H9 (cell line): ENCODE measurements around the gene LENG1. TPM values are rescaled to one million over a fixed set of nuclear protein-coding genes. Genes with fewer than 3 reads are reported as not detected.

Experiments used
- DNase-seq: peaks from one replicate; pipeline ENCODE4 v3.0.0-alpha.2; 2017
- H2AFZ ChIP-seq: one replicate; pipeline ENCODE4 v1.6.1; 2013; ENCODE audit warnings: mild to moderate bottlenecking, low read length, control low read depth, moderate library complexity
- H2AK5ac ChIP-seq: 2 replicates; pipeline ENCODE4 v1.6.1; 2013; ENCODE audit warnings: low read length, control low read depth, mixed read lengths; ENCODE audit not compliant: insufficient read length
- H2BK120ac ChIP-seq: one replicate; pipeline ENCODE4 v1.6.1; 2013; ENCODE audit warnings: low read depth, mild to moderate bottlenecking, low read length, control low read depth, inconsistent platforms; ENCODE audit not compliant: poor library complexity, severe bottlenecking
- H2BK12ac ChIP-seq: 2 replicates; pipeline ENCODE4 v1.6.1; 2013; ENCODE audit warnings: low read length, control low read depth, mixed read lengths, low read depth; ENCODE audit not compliant: insufficient read length
- H2BK15ac ChIP-seq: 2 replicates; pipeline ENCODE4 v1.6.1; 2013; ENCODE audit warnings: low read depth, low read length, control low read depth
- H2BK20ac ChIP-seq: one replicate; pipeline ENCODE4 v1.6.1; 2013; ENCODE audit warnings: low read depth, mild to moderate bottlenecking, low read length, control low read depth, inconsistent platforms; ENCODE audit not compliant: poor library complexity, severe bottlenecking
- H2BK5ac ChIP-seq: 2 replicates; pipeline ENCODE4 v1.6.1; 2013; ENCODE audit warnings: low read length, control low read depth, mixed read lengths; ENCODE audit not compliant: insufficient read length
- H3K14ac ChIP-seq: 2 replicates; pipeline ENCODE4 v1.6.1; 2013; ENCODE audit warnings: low read length, control low read depth; ENCODE audit not compliant: insufficient read depth
- H3K18ac ChIP-seq: 2 replicates; pipeline ENCODE4 v1.6.1; 2013; ENCODE audit warnings: low read depth, mild to moderate bottlenecking, mixed read lengths, low read length, control low read depth; ENCODE audit not compliant: insufficient read length
- H3K23ac ChIP-seq: 2 replicates; pipeline ENCODE4 v1.6.1; 2013; ENCODE audit warnings: low read length, control low read depth, mixed read lengths, low read depth; ENCODE audit not compliant: insufficient read length
- H3K23me2 ChIP-seq: 2 replicates; pipeline ENCODE4 v1.6.1; 2013; ENCODE audit warnings: low read depth, mild to moderate bottlenecking, mixed read lengths, low read length, control low read depth; ENCODE audit not compliant: insufficient read length, poor library complexity, severe bottlenecking
- H3K27ac ChIP-seq: 2 replicates; pipeline ENCODE4 v1.5.1; 2013; ENCODE audit warnings: low read length, control low read depth, mixed read lengths, low read depth; ENCODE audit not compliant: insufficient read length
- H3K27me3 ChIP-seq: 2 replicates; pipeline ENCODE4 v1.6.1; 2013; ENCODE audit warnings: low read length, control low read depth, inconsistent platforms; ENCODE audit not compliant: insufficient read depth
- H3K4ac ChIP-seq: 2 replicates; pipeline ENCODE4 v1.6.1; 2013; ENCODE audit warnings: low read depth, mild to moderate bottlenecking, control low read depth, inconsistent platforms, low read length, moderate library complexity
- H3K4me1 ChIP-seq: 2 replicates; pipeline ENCODE4 v1.6.1; 2013; ENCODE audit warnings: low read length, control low read depth, inconsistent platforms; ENCODE audit not compliant: insufficient read depth
- H3K4me2 ChIP-seq: 2 replicates; pipeline ENCODE4 v1.6.1; 2013; ENCODE audit warnings: low read length, control low read depth, mixed read lengths; ENCODE audit not compliant: insufficient read length, insufficient read depth
- H3K56ac ChIP-seq: 2 replicates; pipeline ENCODE4 v1.6.1; 2013; ENCODE audit warnings: low read depth, mild to moderate bottlenecking, mixed read lengths, low read length, control low read depth; ENCODE audit not compliant: insufficient read length
- H3K79me1 ChIP-seq: 2 replicates; pipeline ENCODE4 v1.6.1; 2013; ENCODE audit warnings: low read depth, mild to moderate bottlenecking, moderate library complexity, low read length, control low read depth, inconsistent platforms; ENCODE audit not compliant: insufficient read depth, poor library complexity, severe bottlenecking
- H3K79me2 ChIP-seq: 2 replicates; pipeline ENCODE4 v1.6.1; 2013; ENCODE audit warnings: low read length, control low read depth, inconsistent platforms; ENCODE audit not compliant: insufficient read depth
- H3K9ac ChIP-seq: 2 replicates; pipeline ENCODE4 v1.6.1; 2013; ENCODE audit warnings: low read length, control low read depth, mixed read lengths; ENCODE audit not compliant: insufficient read length; ENCODE audit errors: extremely low read depth
- H3K9me3 ChIP-seq: one replicate; pipeline ENCODE4 v1.6.1; 2013; ENCODE audit warnings: low read depth, low read length, inconsistent platforms; ENCODE audit not compliant: control insufficient read depth
- H3T11ph ChIP-seq: one replicate; pipeline ENCODE4 v1.6.1; 2013; ENCODE audit warnings: mild to moderate bottlenecking, low read length, control low read depth, inconsistent platforms
- H4K20me1 ChIP-seq: one replicate; pipeline ENCODE4 v1.6.1; 2013; ENCODE audit not compliant: control insufficient read depth, insufficient read length, insufficient read depth
- H4K5ac ChIP-seq: 2 replicates; pipeline ENCODE4 v1.6.1; 2013; ENCODE audit warnings: low read depth, mild to moderate bottlenecking, mixed read lengths, low read length, control low read depth; ENCODE audit not compliant: insufficient read length
- H4K8ac ChIP-seq: replicated peaks from 2 replicates; pipeline ENCODE4 v1.6.1; 2013; ENCODE audit warnings: low read length, control low read depth, mixed read lengths, low read depth; ENCODE audit not compliant: insufficient read length
- H4K91ac ChIP-seq: 2 replicates; pipeline ENCODE4 v1.6.1; 2013; ENCODE audit warnings: low read depth, mild to moderate bottlenecking, moderate library complexity, mixed read lengths, low read length, control low read depth; ENCODE audit not compliant: insufficient read length
- H3K27ac Mint-ChIP-seq, 3 experiments: 2 replicates in 2 of 3; 3 replicates in 1 of 3; pipeline ENCODE4 v1.8.0; 2020 to 2021; ENCODE audit warnings: mixed read lengths in 3 of 3, mild to moderate bottlenecking in 1 of 3, moderate library complexity in 1 of 3
- H3K27me3 Mint-ChIP-seq: 2 replicates; pipeline ENCODE4 v1.8.0; 2021; ENCODE audit warnings: low read depth, mild to moderate bottlenecking, moderate library complexity, mixed read lengths
- H3K36me3 Mint-ChIP-seq, 3 experiments: 2 replicates in 2 of 3; 3 replicates in 1 of 3; pipeline ENCODE4 v1.8.0; 2020 to 2021; ENCODE audit warnings: low read depth in 3 of 3, mixed read lengths in 3 of 3; ENCODE audit not compliant: insufficient read depth in 1 of 3
- H3K4me1 Mint-ChIP-seq, 2 experiments: 2 replicates each; pipeline ENCODE4 v1.8.0; 2020; ENCODE audit warnings: mixed read lengths in 2 of 2
- H3K4me3 Mint-ChIP-seq, 2 experiments: 2 replicates in 1 of 2; 3 replicates in 1 of 2; pipeline ENCODE4 v1.8.0; 2020 to 2021; ENCODE audit warnings: mild to moderate bottlenecking in 2 of 2, mixed read lengths in 2 of 2, moderate library complexity in 1 of 2
- H3K9me3 Mint-ChIP-seq, 2 experiments: 2 replicates in 1 of 2; 3 replicates in 1 of 2; pipeline ENCODE4 v1.8.0; 2020; ENCODE audit warnings: mild to moderate bottlenecking in 2 of 2, mixed read lengths in 2 of 2, moderate library complexity in 1 of 2
- CTCF ChIP-seq: fragments of 200-600 bp; sonication (generic); conservative IDR thresholded peaks from 3 replicates; pipeline ENCODE4 v1.8.0; 2021; ENCODE audit warnings: antibody characterized with exemption, mild to moderate bottlenecking
- WGBS: extraction: QIAGEN DNeasy Blood & Tissue Kit; methylation state at CpG from one replicate; pipeline ENCODE4 v1.1.7; 2013; ENCODE audit warnings: missing lambda C conversion rate, low lambda C conversion rate, mixed read lengths; ENCODE audit not compliant: insufficient read length; ENCODE audit errors: extremely low coverage; 5-methylcytosine and 5-hydroxymethylcytosine counted together
- total RNA-seq: library from RNA; stranded (reverse); gene quantifications from 2 replicates; pipeline ENCODE4 v1.2.1, GENCODE V29; 2021

LENG1 gene
- total RNA-seq, 1 experiment from 2014 or later: 7.1 TPM

- Histone ChIP-seq H3K27me3 (no peaks in the 10 kb centered on the region), H3K23me2 (no peaks in the 10 kb centered on the region), H3K23ac (no peak overlapping the region), H3K4ac (no peak overlapping the region), H2BK5ac (no peak overlapping the region), H2AFZ (no peak overlapping the region), H3K79me1 (no peaks in the 10 kb centered on the region), H3K4me2 (no peak overlapping the region), H3K9ac (no peak overlapping the region), H2BK15ac (no peak overlapping the region), H3K56ac (no peak overlapping the region), H3K79me2 (no peaks in the 10 kb centered on the region), H4K20me1 (no peaks in the 10 kb centered on the region), H2BK120ac (no peak overlapping the region), H4K5ac (no peak overlapping the region), H2BK20ac (no peak overlapping the region), H3K14ac (no peak overlapping the region), H3K18ac (no peak overlapping the region), H3T11ph (no peak overlapping the region), H3K9me3 (no peaks in the 10 kb centered on the region), H4K8ac (no peak overlapping the region), H3K4me1 (no peaks in the 10 kb centered on the region), H2AK5ac (no peak overlapping the region), H2BK12ac (no peak overlapping the region), H3K27ac (no peak overlapping the region), H4K91ac (no peak overlapping the region)
- Mint-ChIP-seq H3K27ac (peak overlapping the region in 1 of 3 experiments; percentile 69; a peak in 1 of 7 replicates), H3K9me3 (no peaks in the 10 kb centered on the region), H3K4me1 (no peaks in the 10 kb centered on the region), H3K36me3 (peaks cover 56 to 90% (median 87%) of the 10 kb centered on the region in 3 experiments), H3K27me3 (no peaks in the 10 kb centered on the region; the same call in 1 of the 2 replicates), H3K4me3 (no peak overlapping the region)
- WGBS: no CpG with 5 or more reads among the region's 23 CpGs
- DNase-seq: no peak
- no peak for TF ChIP-seq CTCF
Observed at GRCh38 chr19:54151362-54152035, 8.0 kb downstream of the LENG1 start.
